ENCODE data around the gene TSPAN4. TPM values are rescaled to one million over a fixed set of nuclear protein-coding genes. Genes with fewer than 3 reads are reported as not detected.

The TSPAN4 gene
- total and polyA plus RNA-seq, 2 donors (not counting 1 experiment from before 2014, with no cell fraction given): 102 to 191 TPM

- no peak overlapping the region for H2AFZ ChIP-seq (ENCODE audit: low read length)
- no peaks in the 10 kb centered on the region for H3K27me3 ChIP-seq (ENCODE audit: control insufficient read depth, insufficient read depth, low read length)
- H3K36me3 ChIP-seq (ENCODE audit: control insufficient read depth, insufficient read depth, low read length): peaks cover 8% of the 10 kb centered on the region
- DNase-seq (ENCODE audit: low read depth in 2 of 2): no peak
- no peak overlapping the region for H3K4me2 ChIP-seq (ENCODE audit: extremely low read depth, insufficient read depth, low read length)
- peaks cover 23% of the 10 kb centered on the region for H3K4me1 ChIP-seq (ENCODE audit: control insufficient read depth, extremely low read depth, insufficient read depth, low read length)
- H3K9ac ChIP-seq (ENCODE audit: insufficient read depth, low read length): no peak overlapping the region
- no peak overlapping the region for H3K27ac ChIP-seq (ENCODE audit: insufficient read depth, low read length)
- no peaks in the 10 kb centered on the region for H3K9me3 ChIP-seq (ENCODE audit: control insufficient read depth, insufficient read depth, low read depth, low read length)
- H3K4me3 ChIP-seq (replicated peaks in 1 of 4; ENCODE audit: control extremely low read depth in 1 of 4, insufficient read depth in 1 of 4, low read depth in 3 of 4, low read length in 4 of 4): no peak overlapping the region
- TF ChIP-seq CTCF (conservative IDR thresholded peaks at IDR 0.05 in 1 of 2, IDR thresholded peaks at IDR 0.05 in 1 of 2; ENCODE audit: low read depth in 1 of 2, low read length in 2 of 2) (no peak), EZH2 (IDR thresholded peaks at IDR 0.05; ENCODE audit: low read length, missing control alignments) (no peak)
- H4K20me1 ChIP-seq (ENCODE audit: control insufficient read depth, extremely low read depth, insufficient read depth, low read length): no peaks in the 10 kb centered on the region
- H3K79me2 ChIP-seq (ENCODE audit: control insufficient read depth, insufficient read depth, low read length): peaks cover 31% of the 10 kb centered on the region
Measured at GRCh38 chr11:855330-855674, 12.7 kb downstream of the TSPAN4 start.

GRCh38 chr11:855796-856195 is 13.1 kb downstream of the TSPAN4 start:
- Histone ChIP-seq H3K4me3 (replicated peaks in 1 of 4; ENCODE audit: control extremely low read depth in 1 of 4, insufficient read depth in 1 of 4, low read depth in 3 of 4, low read length in 4 of 4) (no peak overlapping the region), H4K20me1 (ENCODE audit: control insufficient read depth, extremely low read depth, insufficient read depth, low read length) (no peaks in the 10 kb centered on the region), H3K9ac (ENCODE audit: insufficient read depth, low read length) (no peak overlapping the region), H3K79me2 (ENCODE audit: control insufficient read depth, insufficient read depth, low read length) (peaks cover 28% of the 10 kb centered on the region), H3K4me2 (ENCODE audit: extremely low read depth, insufficient read depth, low read length) (no peak overlapping the region), H3K27ac (ENCODE audit: insufficient read depth, low read length) (no peak overlapping the region), H3K27me3 (ENCODE audit: control insufficient read depth, insufficient read depth, low read length) (no peaks in the 10 kb centered on the region), H3K9me3 (ENCODE audit: control insufficient read depth, insufficient read depth, low read depth, low read length) (no peaks in the 10 kb centered on the region), H3K36me3 (ENCODE audit: control insufficient read depth, insufficient read depth, low read length) (peaks cover 8% of the 10 kb centered on the region), H2AFZ (ENCODE audit: low read length) (no peak overlapping the region), H3K4me1 (ENCODE audit: control insufficient read depth, extremely low read depth, insufficient read depth, low read length) (peaks cover 23% of the 10 kb centered on the region)
- no peak for DNase-seq (ENCODE audit: low read depth in 2 of 2)
- TF ChIP-seq CTCF (conservative IDR thresholded peaks at IDR 0.05 in 1 of 2, IDR thresholded peaks at IDR 0.05 in 1 of 2; ENCODE audit: low read depth in 1 of 2, low read length in 2 of 2): no peak
- no peak for TF ChIP-seq EZH2 (IDR thresholded peaks at IDR 0.05; ENCODE audit: low read length, missing control alignments)

GRCh38 chr11:856397-856796 is 13.7 kb downstream of the TSPAN4 start:
- peaks cover 24% of the 10 kb centered on the region for H3K79me2 ChIP-seq (ENCODE audit: control insufficient read depth, insufficient read depth, low read length)
- TF ChIP-seq EZH2 (IDR thresholded peaks at IDR 0.05; ENCODE audit: low read length, missing control alignments): no peak
- no peak for TF ChIP-seq CTCF (conservative IDR thresholded peaks at IDR 0.05 in 1 of 2, IDR thresholded peaks at IDR 0.05 in 1 of 2; ENCODE audit: low read depth in 1 of 2, low read length in 2 of 2)
- H3K27ac ChIP-seq (ENCODE audit: insufficient read depth, low read length): no peak overlapping the region
- peaks cover 8% of the 10 kb centered on the region for H3K36me3 ChIP-seq (ENCODE audit: control insufficient read depth, insufficient read depth, low read length)
- no peaks in the 10 kb centered on the region for H4K20me1 ChIP-seq (ENCODE audit: control insufficient read depth, extremely low read depth, insufficient read depth, low read length)
- H3K4me2 ChIP-seq (ENCODE audit: extremely low read depth, insufficient read depth, low read length): no peak overlapping the region
- DNase-seq (ENCODE audit: low read depth in 2 of 2): no peak
- peaks cover 18% of the 10 kb centered on the region for H3K4me1 ChIP-seq (ENCODE audit: control insufficient read depth, extremely low read depth, insufficient read depth, low read length)
- H3K27me3 ChIP-seq (ENCODE audit: control insufficient read depth, insufficient read depth, low read length): no peaks in the 10 kb centered on the region
- H2AFZ ChIP-seq (ENCODE audit: low read length): no peak overlapping the region
- no peaks in the 10 kb centered on the region for H3K9me3 ChIP-seq (ENCODE audit: control insufficient read depth, insufficient read depth, low read depth, low read length)
- H3K4me3 ChIP-seq (replicated peaks in 1 of 4; ENCODE audit: control extremely low read depth in 1 of 4, insufficient read depth in 1 of 4, low read depth in 3 of 4, low read length in 4 of 4): no peak overlapping the region
- no peak overlapping the region for H3K9ac ChIP-seq (ENCODE audit: insufficient read depth, low read length)

Measured in fibroblast of lung (primary cell).